ENCODE results near the gene KCNS3.

DNA sequence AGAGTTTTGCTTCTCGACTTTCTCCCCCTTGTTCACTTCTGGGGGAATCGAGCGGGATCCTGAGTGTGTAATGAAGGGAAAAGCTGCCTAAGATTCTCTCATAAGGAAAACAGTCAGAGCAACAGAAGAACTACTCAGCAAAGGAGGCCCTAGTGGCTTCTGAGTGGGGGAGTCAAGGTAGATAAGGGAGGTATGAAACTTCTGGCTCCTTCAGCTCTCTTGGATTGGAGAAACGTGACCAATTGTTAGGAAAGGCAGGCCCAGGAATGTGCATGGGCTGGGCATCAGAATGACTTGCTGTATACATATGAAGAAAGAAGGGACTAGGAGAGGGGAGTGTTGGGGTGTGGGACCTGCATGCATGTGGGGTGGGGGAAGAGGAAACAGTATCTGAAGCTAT, 73.1 kb downstream of the KCNS3 start:
- TF ChIP-seq CTCF (IDR thresholded peaks at IDR 0.05), result no peak
- no peak for TF ChIP-seq POLR2AphosphoS5 (IDR thresholded peaks at IDR 0.05)
- TF ChIP-seq POLR2A (IDR thresholded peaks at IDR 0.05), result no peak
- no peak for TF ChIP-seq EP300 (IDR thresholded peaks at IDR 0.05)

All from suprapubic skin (tissue), 4 donors.